ENCODE data around the gene KIF3A.

- TF ChIP-seq CTCF (IDR thresholded peaks at IDR 0.05) (peak in 2 of 6 experiments; percentile 3 to 5), POLR2A (IDR thresholded peaks at IDR 0.05) (no peak)
These were observed 81.2 kb downstream of the KIF3A start for GRCh38 chr5:132655821-132656773.

Measured in Peyer's patch (tissue), 4 donors.